ENCODE data around the gene RALBP1. TPM values are rescaled to one million over a fixed set of nuclear protein-coding genes. Genes with fewer than 3 reads are reported as not detected.
"Not testable (repeated sequence)": the region's sequence is repeated elsewhere in the genome, so short reads cannot be mapped to it uniquely, and the experiment has no call there.

Gene RALBP1
- total and polyA plus RNA-seq, 3 donors from 2014 or later: 23.6 to 59.8 (median 46.3) TPM

- intact Hi-C loops (cut with DNase I; ENCODE audit: low total_unique reads): no loop called here
- no peak overlapping the region for H3K4me3 ChIP-seq
- 95 to 97% methylated on average over 3 of the region's 3 CpGs for WGBS, 2 donors
- H3K36me3 ChIP-seq (ENCODE audit: low read depth, missing control alignments): no peaks in the 10 kb centered on the region
- H3K27me3 ChIP-seq: no peaks in the 10 kb centered on the region
- no peak for DNase-seq
- no peak overlapping the region for H3K27ac ChIP-seq
- TF ChIP-seq CTCF (IDR thresholded peaks at IDR 0.05) (no peak), POLR2A (IDR thresholded peaks at IDR 0.05) (no peak)
- H3K9me3 ChIP-seq: no peaks in the 10 kb centered on the region
- H3K4me1 ChIP-seq: no peaks in the 10 kb centered on the region
Measured at GRCh38 chr18:9444549-9444948, 30.8 kb upstream of the RALBP1 start.

- Histone ChIP-seq H3K9me3 (no peaks in the 10 kb centered on the region), H3K4me1 (no peaks in the 10 kb centered on the region), H3K27me3 (no peaks in the 10 kb centered on the region), H3K4me3 (no peak overlapping the region), H3K27ac (no peak overlapping the region), H3K36me3 (ENCODE audit: low read depth, missing control alignments) (no peaks in the 10 kb centered on the region)
- TF ChIP-seq POLR2A (IDR thresholded peaks at IDR 0.05): no peak
- intact Hi-C loops (cut with DNase I; ENCODE audit: low total_unique reads): no loop called here
- WGBS, 2 donors: 71 to 73% methylated on average over 5 of the region's 5 CpGs
- no peak for DNase-seq
Measured at GRCh38 chr18:9446839-9447238, 28.5 kb upstream of the RALBP1 start.

- Histone ChIP-seq H3K27ac (no peak overlapping the region), H3K4me1 (no peaks in the 10 kb centered on the region), H3K27me3 (no peaks in the 10 kb centered on the region), H3K9me3 (no peaks in the 10 kb centered on the region), H3K4me3 (no peak overlapping the region), H3K36me3 (ENCODE audit: low read depth, missing control alignments) (no peaks in the 10 kb centered on the region)
- TF ChIP-seq CTCF (IDR thresholded peaks at IDR 0.05) (no peak), POLR2A (IDR thresholded peaks at IDR 0.05) (no peak)
- no peak for DNase-seq
- intact Hi-C loops (cut with DNase I; ENCODE audit: low total_unique reads): no loop called here
- 86 to 91% methylated on average over 7 of the region's 7 CpGs for WGBS, 2 donors
Measured at GRCh38 chr18:9447334-9447733, 28.0 kb upstream of the RALBP1 start.

GRCh38 chr18:9449600-9450414, 25.5 kb upstream of the RALBP1 start:
- 68 to 73% methylated on average over 12 of the region's 12 CpGs for WGBS, 2 donors
- Histone ChIP-seq H3K4me3 (no peak overlapping the region), H3K9me3 (no peaks in the 10 kb centered on the region), H3K27me3 (no peaks in the 10 kb centered on the region), H3K27ac (no peak overlapping the region), H3K36me3 (ENCODE audit: low read depth, missing control alignments) (no peaks in the 10 kb centered on the region), H3K4me1 (no peaks in the 10 kb centered on the region)
- TF ChIP-seq CTCF (IDR thresholded peaks at IDR 0.05) (no peak), POLR2A (IDR thresholded peaks at IDR 0.05) (no peak)
- intact Hi-C loops (cut with DNase I; ENCODE audit: low total_unique reads): no loop called here
- DNase-seq: no peak

GRCh38 chr18:9450920-9451319, 24.4 kb upstream of the RALBP1 start:
- 96% methylated on average over 7 of the region's 7 CpGs for WGBS, 2 donors
- H3K27ac ChIP-seq; intact Hi-C loops (cut with DNase I; ENCODE audit: low total_unique reads); H3K4me1 ChIP-seq; DNase-seq; H3K27me3 ChIP-seq; H3K4me3 ChIP-seq; H3K36me3 ChIP-seq (ENCODE audit: low read depth, missing control alignments); H3K9me3 ChIP-seq: not testable (repeated sequence)

GRCh38 chr18:9453283-9453682, 22.0 kb upstream of the RALBP1 start:
- TF ChIP-seq CTCF (IDR thresholded peaks at IDR 0.05) (no peak), POLR2A (IDR thresholded peaks at IDR 0.05) (no peak)
- no peak overlapping the region for H3K27ac ChIP-seq
- no peaks in the 10 kb centered on the region for H3K4me1 ChIP-seq
- no peak for DNase-seq
- H3K9me3 ChIP-seq: no peaks in the 10 kb centered on the region
- intact Hi-C loops (cut with DNase I; ENCODE audit: low total_unique reads): no loop called here
- H3K4me3 ChIP-seq: no peak overlapping the region
- H3K36me3 ChIP-seq (ENCODE audit: low read depth, missing control alignments): no peaks in the 10 kb centered on the region
- 83 to 93% methylated on average over 2 of the region's 2 CpGs for WGBS, 2 donors
- H3K27me3 ChIP-seq: no peaks in the 10 kb centered on the region

All from testis (tissue), 3 donors.